MCF 10A (cell line): ENCODE measurements around the gene PITRM1. TPM values are rescaled to one million over a fixed set of nuclear protein-coding genes. Genes with fewer than 3 reads are reported as not detected.

ENCODE experiments used
- BruUV-seq: library from RNA; stranded (reverse); fragments of 400-500 nt; replicated peaks from 2 replicates; lab custom pipeline; 2021; lab: Mats Ljungman, UMichigan
- CTCF ChIA-PET: fragments of 300-600 bp; sonication (Branson Sonifier 250); formaldehyde crosslinking; extraction: SDS; loops from one replicate; lab custom pipeline; 2021; ENCODE audit warnings: antibody characterized with exemption, inconsistent platforms; lab: Yijun Ruan, JAX
- POLR2A ChIA-PET: fragments of 300-600, 350-650 bp; sonication (Branson Sonifier 250); formaldehyde crosslinking; extraction: SDS; loops from one replicate; lab custom pipeline; 2020; ENCODE audit warnings: antibody characterized with exemption, inconsistent platforms; lab: Yijun Ruan, JAX
- DNase-seq: peaks from one replicate; pipeline ENCODE4 v3.0.0-alpha.2; 2018; ENCODE audit not compliant: unreplicated experiment
- H3K27ac Mint-ChIP-seq: one replicate; pipeline ENCODE4 v1.8.0; 2022; ENCODE audit warnings: mild to moderate bottlenecking, low read depth, mixed read lengths; ENCODE audit not compliant: unreplicated experiment
- H3K27me3 Mint-ChIP-seq: one replicate; pipeline ENCODE4 v1.8.0; 2022; ENCODE audit warnings: mixed read lengths; ENCODE audit not compliant: insufficient read depth, unreplicated experiment
- H3K36me3 Mint-ChIP-seq: one replicate; pipeline ENCODE4 v1.8.0; 2022; ENCODE audit warnings: mild to moderate bottlenecking, moderate library complexity, mixed read lengths; ENCODE audit not compliant: insufficient read depth, unreplicated experiment
- H3K4me1 Mint-ChIP-seq: one replicate; pipeline ENCODE4 v1.8.0; 2022; ENCODE audit warnings: mixed read lengths; ENCODE audit not compliant: insufficient read depth, unreplicated experiment
- H3K4me3 Mint-ChIP-seq: one replicate; pipeline ENCODE4 v1.8.0; 2022; ENCODE audit warnings: mild to moderate bottlenecking, moderate library complexity, mixed read lengths; ENCODE audit not compliant: unreplicated experiment
- H3K9me3 Mint-ChIP-seq: one replicate; pipeline ENCODE4 v1.8.0; 2022; ENCODE audit warnings: mixed read lengths; ENCODE audit not compliant: unreplicated experiment
- CTCF ChIP-seq: fragments of 200-600 bp; IDR thresholded peaks from one replicate; pipeline ENCODE4 v1.8.0; 2022; ENCODE audit warnings: antibody characterized with exemption, mild to moderate bottlenecking; ENCODE audit not compliant: unreplicated experiment
- intact Hi-C: fragments of 100-400 bp; cut with micrococcal nuclease; formaldehyde crosslinking; loops from 2 replicates; pipeline ENCODE4 v1.14.1; 2022
- total RNA-seq: library from RNA; stranded (reverse); gene quantifications from 2 replicates; pipeline ENCODE4 v1.2.3, GENCODE V29; 2022

The PITRM1 gene
- total RNA-seq, 1 experiment from 2014 or later = 132 TPM

- POLR2A ChIA-PET = interaction anchor here (0.6 to 3.4 kb wide), 15 partner anchors 12 to 1582 kb away, joined by 3 to 104 read pairs (median 8); partner anchors contain the start of gene PITRM1
- CTCF ChIA-PET = interaction anchor here (1.0 to 1.8 kb wide), 2 partner anchors 25 to 34 kb away, joined by 3 to 7 read pairs; no protein-coding TSS in a partner anchor
- no peaks in the 10 kb centered on the region for H3K9me3 Mint-ChIP-seq
- peaks cover 52% of the 10 kb centered on the region for H3K4me1 Mint-ChIP-seq
- intact Hi-C loops = loop anchor here (2.0 kb wide), 1 partner anchor 77 kb away; the partner anchor contains the start of gene PITRM1
- peak; percentile 97 for DNase-seq
- H3K27me3 Mint-ChIP-seq = no peaks in the 10 kb centered on the region
- TSS peak; percentile 37 for BruUV-seq
- peak overlapping the region; percentile 56 for H3K4me3 Mint-ChIP-seq
- TF ChIP-seq CTCF = no peak
- H3K27ac Mint-ChIP-seq = peak overlapping the region; percentile 93
- H3K36me3 Mint-ChIP-seq = peaks cover 20% of the 10 kb centered on the region
Measured at GRCh38 chr10:3095373-3096139, 77.0 kb downstream of the PITRM1 start.

GRCh38 chr10:3094609-3095036, 78.0 kb downstream of the PITRM1 start:
- ChIA-PET POLR2A (interaction anchor here (0.6 to 3.4 kb wide), 15 partner anchors 13 to 1583 kb away, joined by 3 to 104 read pairs (median 8); partner anchors contain the start of gene PITRM1), CTCF (interaction anchor here (0.6 to 1.8 kb wide), 3 partner anchors 12 to 1304 kb away, joined by 3 to 7 read pairs (median 3); no protein-coding TSS in a partner anchor)
- TF ChIP-seq CTCF = no peak
- Mint-ChIP-seq H3K27ac (peak overlapping the region; percentile 93), H3K9me3 (no peaks in the 10 kb centered on the region), H3K27me3 (no peaks in the 10 kb centered on the region), H3K4me3 (peak overlapping the region; percentile 56), H3K36me3 (peaks cover 16% of the 10 kb centered on the region), H3K4me1 (peaks cover 57% of the 10 kb centered on the region)
- BruUV-seq = TSS peak; percentile 60
- intact Hi-C loops = loop anchor here (2.0 kb wide), 1 partner anchor 78 kb away; the partner anchor contains the start of gene PITRM1
- DNase-seq = no peak

- ChIA-PET CTCF (interaction anchor here (0.9 to 2.2 kb wide), 3 partner anchors 24 to 55 kb away, joined by 3 to 7 read pairs (median 7); no protein-coding TSS in a partner anchor), POLR2A (interaction anchor here (1.2 to 3.4 kb wide), 4 partner anchors 13 to 79 kb away, joined by 3 to 104 read pairs (median 12); partner anchors contain the start of gene PITRM1)
- peak overlapping the region; percentile 56 for H3K4me3 Mint-ChIP-seq
- intact Hi-C loops = loop anchor here (2.0 kb wide), 1 partner anchor 79 kb away; the partner anchor contains the start of gene PITRM1
- H3K9me3 Mint-ChIP-seq = no peaks in the 10 kb centered on the region
- no peak for DNase-seq
- H3K4me1 Mint-ChIP-seq = peaks cover 57% of the 10 kb centered on the region
- H3K36me3 Mint-ChIP-seq = peaks cover 10% of the 10 kb centered on the region
- BruUV-seq = no TSS peak
- no peaks in the 10 kb centered on the region for H3K27me3 Mint-ChIP-seq
- peak overlapping the region; percentile 93 for H3K27ac Mint-ChIP-seq
- no peak for TF ChIP-seq CTCF
Measured at GRCh38 chr10:3093996-3094395, 78.6 kb downstream of the PITRM1 start.
